DMS 273 treated with DMSO at 0.1 percent for 48 hours (cell line): ENCODE results near the gene XRCC5.
"Not testable (repeated sequence)": the region's sequence is repeated elsewhere in the genome, so short reads cannot be mapped to it uniquely, and the experiment has no call there.

Source experiments
- DNase-seq: peaks from one replicate; lab custom pipeline; 2025; lab: John Stamatoyannopoulos, UW

XRCC5 gene

GRCh38 chr2:216118474-216118873, 9.3 kb downstream of the XRCC5 start:
- DNase-seq: no peak

- no peak for DNase-seq
These were observed 10.0 kb downstream of the XRCC5 start for GRCh38 chr2:216119146-216119545.

DNA sequence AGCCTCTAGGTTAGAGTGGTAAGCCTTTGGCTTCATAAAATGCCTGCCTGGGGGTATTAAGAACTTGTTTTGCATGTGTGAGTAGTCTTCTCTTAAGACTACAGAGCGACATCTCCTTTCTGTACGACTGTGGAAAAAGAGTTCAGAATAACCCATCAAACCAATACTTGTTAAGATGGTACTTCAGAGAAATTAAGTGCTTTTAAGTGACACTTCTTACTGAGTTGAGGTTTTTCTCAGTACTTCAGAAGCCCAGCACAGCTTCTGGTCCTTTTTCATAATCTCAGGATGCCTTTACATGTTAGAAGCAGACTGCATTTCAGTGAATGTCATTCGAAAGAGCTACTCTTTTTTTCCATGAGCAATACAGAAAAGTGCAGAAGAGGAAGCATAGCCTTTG, 10.8 kb downstream of the XRCC5 start:
- DNase-seq: no peak

DNA sequence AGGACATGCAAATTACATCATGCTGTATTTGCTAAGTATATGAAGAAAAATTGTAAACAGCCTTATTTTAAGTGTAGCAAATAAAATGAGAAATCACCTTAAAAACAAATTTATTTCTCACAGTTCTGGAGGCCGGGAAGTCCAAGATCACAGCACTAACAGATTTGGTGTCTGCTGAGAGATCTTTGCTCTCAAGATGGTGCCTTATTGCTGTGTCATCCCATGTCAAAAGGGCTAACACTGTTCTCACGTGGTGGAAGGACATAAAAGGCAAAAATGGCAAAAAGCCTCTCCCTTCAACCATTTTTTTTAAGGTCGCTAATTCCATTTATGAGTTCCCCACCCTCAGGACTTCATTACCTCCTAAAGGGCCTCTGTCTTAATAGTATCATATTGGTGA, 12.1 kb downstream of the XRCC5 start:
- no peak for DNase-seq

GRCh38 chr2:216126943-216127342, 17.8 kb downstream of the XRCC5 start:
- DNase-seq: no peak

DNA sequence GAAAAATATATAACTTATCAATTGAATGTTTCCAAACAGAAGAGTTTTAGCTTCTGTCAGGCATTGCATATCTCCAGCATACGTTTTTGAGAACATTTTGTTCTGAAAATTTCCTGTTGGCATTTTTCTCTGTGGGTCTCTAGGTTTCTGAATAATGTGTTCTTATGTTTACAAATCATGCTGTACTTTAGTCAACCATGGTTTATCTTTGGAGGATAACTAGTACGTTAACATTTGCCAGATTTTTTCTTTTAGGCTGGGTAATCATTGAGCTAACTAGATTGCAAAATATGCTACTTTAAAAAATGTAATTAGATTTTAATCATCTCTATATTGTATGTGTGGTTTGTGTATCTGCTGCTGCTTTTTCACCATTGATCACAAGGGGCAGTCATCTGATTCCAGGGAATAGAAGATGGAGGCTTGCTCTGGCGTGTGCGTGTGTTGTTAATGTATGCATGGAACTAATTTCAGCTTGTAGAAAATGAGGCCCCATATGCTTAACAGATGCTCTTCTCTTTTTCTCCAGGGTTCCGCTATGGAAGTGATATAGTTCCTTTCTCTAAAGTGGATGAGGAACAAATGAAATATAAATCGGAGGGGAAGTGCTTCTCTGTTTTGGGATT, 21.3 kb downstream of the XRCC5 start:
- peak; percentile 63 for DNase-seq

GRCh38 chr2:216131175-216131926, 22.2 kb downstream of the XRCC5 start:
- no peak for DNase-seq

DNA sequence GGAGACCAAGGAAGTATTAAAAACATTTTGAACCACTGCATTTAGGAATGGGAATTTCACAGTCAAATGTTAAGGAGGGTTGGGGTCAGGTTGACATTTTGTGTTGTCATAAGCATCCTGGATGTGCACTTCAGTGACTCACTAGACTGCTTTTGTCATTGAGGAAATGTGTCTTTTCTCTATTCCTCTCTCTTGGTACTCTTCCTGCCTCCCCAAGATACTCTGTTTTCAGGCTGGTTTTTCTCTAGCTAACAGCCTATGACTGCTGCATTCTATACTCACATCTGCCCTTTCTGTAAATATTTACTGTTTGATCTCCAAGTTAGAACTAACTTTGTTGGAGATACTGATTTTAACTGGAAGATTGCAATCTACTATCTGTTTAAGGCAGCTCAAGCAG, 23.4 kb downstream of the XRCC5 start:
- no peak for DNase-seq

GRCh38 chr2:216133397-216133796, 24.2 kb downstream of the XRCC5 start:
- DNase-seq: no peak

DNA sequence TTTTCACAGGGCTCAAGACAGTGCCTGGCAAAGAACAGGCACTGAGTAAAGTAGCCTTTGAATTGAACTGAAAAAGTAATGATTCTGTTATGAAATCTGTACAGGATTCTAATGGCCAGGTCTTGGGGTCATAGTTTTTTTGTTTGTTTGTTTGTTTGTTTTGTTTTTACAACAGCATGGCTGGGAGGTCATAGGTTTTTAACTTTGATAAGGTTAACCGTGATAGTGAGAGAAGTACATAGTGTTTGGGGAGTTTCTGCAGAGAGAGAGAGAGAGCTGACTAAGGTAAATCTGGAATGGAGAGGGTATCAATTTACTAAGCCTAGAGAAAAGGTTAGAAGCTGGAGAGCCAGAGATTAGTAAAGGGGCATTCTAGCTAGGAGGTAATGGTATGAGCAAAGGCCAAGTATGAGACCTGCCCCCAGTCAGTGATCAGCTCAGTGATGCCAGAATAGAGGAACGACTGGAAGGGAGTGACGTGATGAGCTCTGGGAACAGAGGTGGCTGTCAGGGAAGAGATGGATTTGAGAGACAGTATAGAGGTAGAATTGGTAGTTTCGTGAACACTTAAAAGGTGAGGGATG, 25.9 kb downstream of the XRCC5 start:
- no peak for DNase-seq

- DNase-seq: no peak
These were observed 30.7 kb downstream of the XRCC5 start for GRCh38 chr2:216139884-216140283.

- not testable (repeated sequence) for DNase-seq
These were observed 32.4 kb downstream of the XRCC5 start for GRCh38 chr2:216141516-216141915.

DNA sequence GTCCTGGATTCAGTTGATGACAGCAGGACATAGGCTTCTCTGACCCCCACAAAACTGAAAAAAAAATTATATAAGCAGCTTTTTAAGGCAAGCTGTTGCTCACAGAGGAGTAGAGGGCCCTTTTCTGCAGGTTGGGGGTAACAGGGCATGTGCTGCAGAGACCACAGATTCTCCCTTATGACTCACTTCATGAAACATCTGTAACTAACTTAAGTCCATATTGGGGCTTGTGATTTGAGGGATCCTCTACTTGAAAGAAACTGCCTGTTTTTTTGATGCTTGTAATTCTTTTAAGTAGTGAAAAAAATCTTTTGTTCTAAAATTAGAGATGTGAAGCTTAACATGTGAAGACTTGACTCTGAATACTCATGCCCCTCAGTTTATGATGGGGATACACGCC, 33.4 kb downstream of the XRCC5 start:
- DNase-seq: no peak

GRCh38 chr2:216144372-216144771, 35.2 kb downstream of the XRCC5 start:
- DNase-seq: no peak

DNA sequence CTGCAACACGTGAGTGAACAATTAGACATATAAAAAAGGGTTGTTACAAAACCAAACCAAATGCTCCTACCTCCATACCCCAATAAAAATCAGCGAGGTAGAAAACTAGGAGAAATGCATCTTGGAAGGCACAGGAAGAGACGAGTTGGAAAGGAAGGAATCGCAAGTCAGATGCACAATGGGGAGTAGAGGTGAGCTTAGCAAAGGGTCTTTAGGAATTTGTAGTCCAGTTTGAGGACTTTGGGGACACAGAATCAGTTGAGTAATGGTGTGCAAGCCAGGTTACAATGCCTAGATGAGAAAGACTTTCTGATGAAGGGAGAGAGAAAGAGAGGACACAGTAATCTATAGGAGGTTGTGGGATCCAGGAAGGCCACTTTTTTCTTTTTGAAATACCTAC, 35.7 kb downstream of the XRCC5 start:
- no peak for DNase-seq

DNA sequence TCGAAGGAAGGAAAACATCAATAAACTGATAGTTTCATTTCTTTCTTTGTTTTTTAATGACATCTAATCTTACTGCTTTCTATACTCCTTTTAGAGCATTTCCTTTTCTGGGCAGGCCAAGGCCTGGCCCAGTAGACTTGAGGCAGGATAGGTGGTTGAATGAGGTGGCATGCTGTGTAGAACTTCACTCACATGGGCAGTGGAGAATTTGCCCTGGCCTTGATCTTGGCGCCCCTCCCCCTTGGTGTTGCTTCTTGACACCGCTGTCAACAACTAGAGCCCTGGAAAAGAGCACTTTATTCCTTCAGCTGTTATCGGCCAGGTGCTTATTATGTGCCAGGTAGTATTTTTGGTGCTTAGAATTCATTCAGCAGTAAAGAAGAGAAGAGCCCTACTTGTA, 37.4 kb downstream of the XRCC5 start:
- DNase-seq: no peak

GRCh38 chr2:216147172-216148131, 38.3 kb downstream of the XRCC5 start:
- DNase-seq: no peak

DNA sequence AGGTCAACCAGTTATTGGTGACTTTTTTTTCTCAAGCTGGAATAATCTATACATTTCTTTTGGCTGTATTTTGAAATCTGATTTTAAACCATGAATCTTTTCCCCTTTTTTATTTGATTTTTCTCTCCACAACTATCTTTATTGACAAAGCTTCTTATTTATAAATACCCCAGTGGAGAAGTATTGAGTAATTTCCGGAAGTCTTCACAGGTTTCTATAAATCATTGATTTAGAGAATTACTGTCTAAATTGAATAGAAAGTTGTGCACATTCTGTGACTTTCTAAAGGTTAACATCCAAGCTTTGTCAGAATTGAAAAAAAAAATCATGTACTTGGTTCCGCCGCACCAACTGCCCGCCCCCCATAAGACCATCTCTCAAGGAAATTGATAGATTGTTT, 39.8 kb downstream of the XRCC5 start:
- no peak for DNase-seq

DNA sequence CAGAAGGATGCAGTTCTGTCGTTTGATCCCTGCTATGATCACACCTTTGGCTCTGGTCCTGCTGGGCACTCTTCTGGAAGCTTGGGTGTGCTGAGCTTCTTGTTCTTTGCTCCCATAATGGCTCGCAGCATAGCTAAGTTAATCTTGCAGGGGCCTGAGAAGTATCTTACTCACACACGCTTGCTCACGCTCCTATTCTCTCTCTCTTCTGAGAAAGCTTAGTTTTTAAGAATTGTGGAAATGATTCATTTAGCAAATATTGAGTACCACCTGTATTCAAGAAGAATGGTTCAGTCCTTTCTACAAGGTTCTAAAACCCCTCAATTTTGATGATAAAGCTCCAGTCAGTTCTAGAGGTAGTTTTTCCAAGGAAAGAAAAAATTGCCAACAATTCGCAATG, 40.6 kb downstream of the XRCC5 start:
- DNase-seq: no peak

GRCh38 chr2:216151313-216152025, 42.3 kb downstream of the XRCC5 start:
- no peak for DNase-seq

DNA sequence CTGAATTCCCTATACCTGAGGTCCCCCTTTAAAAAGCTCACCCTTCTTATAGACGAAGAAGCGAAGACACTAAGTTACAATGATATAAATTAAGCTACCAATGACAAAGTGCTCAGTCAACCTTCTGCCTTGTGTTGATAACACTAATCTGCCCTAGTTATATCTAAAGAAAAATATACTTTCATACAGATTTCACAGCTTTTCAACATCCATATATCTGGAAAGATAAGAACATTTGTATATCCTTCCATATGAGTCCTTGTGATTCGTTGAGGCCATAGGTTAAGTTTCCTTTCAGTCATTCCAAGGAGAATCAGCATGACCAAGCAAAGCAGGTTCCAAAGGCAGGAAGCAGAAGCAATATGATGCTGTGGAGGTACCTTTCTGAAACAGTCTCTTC, 46.8 kb downstream of the XRCC5 start:
- DNase-seq: no peak

GRCh38 chr2:216156822-216157221, 47.7 kb downstream of the XRCC5 start:
- DNase-seq: no peak
